T-helper 2 cell treated with Interferon-gamma antibody and Interleukin-4, amounts not matched to agents 100 ng/mL and 5 ng/mL, for 36 hours (primary cell): ENCODE measurements around the gene ALCAM. TPM values are rescaled to one million over a fixed set of nuclear protein-coding genes. Genes with fewer than 3 reads are reported as not detected.

Source experiments
- intact Hi-C: fragments of 100-400 bp; cut with micrococcal nuclease; formaldehyde crosslinking; loops from one replicate; pipeline ENCODE4 v1.15.1; 2023
- total RNA-seq: library from RNA; stranded (reverse); gene quantifications from 2 replicates; pipeline ENCODE4 v1.2.3, GENCODE V29; 2022

ALCAM gene
- total RNA-seq, 1 donor from 2014 or later = 12.0 TPM

DNA sequence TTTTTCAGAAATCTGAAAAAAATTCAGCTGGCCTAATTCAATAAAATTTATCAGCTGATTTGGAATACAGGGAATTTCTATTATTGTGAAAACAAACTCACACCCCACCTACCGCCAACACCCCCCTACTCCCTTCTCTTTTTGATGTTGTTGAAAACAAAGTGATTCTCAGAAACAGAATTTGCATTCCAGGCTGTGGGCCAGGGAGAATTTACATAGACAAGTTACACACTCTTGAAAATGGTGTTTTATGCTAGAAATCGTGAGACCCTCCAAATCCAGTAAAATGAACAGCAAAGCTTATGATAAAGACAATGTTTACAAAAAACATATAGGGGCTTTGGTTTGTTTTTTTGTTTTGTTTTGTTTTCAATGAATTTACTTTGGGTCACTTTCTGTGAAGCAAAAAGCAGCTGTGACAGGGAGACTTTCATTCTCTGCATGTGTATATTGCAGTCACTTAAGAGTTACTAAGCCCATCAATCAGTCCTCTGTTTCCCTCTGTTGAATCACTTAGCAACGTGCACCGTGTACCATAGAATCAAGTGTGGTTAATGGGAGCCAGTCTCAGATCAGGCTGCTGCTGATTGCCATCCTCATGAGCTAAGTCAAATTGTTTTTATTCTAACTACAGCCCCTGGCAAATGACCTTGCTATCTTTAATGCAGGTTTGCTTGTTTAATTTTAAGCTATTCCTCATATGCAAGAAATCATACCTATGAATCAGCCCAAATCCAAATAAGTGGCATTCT is 159.8 kb downstream of the ALCAM start:
- intact Hi-C loops = no loop called here

DNA sequence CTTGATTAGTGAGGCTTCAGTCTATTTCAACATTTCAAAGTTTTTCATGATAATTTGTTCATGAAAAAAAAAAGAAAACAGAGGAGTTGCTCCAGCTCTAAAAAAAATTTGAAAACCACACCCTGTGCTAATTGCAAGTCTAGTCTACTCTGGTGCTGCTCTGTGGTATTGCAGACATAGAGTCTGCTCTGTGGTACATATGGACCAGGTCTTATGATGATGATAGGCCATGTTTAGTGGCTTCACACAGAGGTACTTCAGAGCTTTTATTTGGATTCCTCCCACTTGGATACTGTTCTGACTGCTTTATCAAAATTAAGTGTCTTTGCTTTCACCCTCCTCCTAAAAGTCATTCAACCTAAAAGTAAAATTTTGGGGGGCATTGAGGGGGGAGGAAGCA is 160.8 kb downstream of the ALCAM start:
- intact Hi-C loops = no loop called here

DNA sequence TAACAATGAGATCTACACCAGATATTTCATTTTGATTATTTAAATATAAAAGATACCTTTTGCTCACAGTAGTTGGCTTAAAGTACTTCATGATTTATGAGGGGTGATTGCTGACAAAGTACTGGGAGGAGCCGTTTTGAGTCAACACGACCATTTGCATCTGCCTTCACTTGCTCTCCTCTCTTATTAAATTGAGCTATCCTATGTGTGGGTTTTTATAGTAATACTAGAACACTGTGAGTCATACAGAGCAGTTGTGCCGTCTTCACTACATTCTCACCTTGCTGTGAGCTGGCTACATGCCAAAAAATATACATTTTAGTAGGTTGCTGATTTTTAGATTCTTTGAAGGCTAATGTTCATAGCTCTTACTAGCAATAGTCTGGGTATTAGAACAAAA is 161.2 kb downstream of the ALCAM start:
- intact Hi-C loops = no loop called here

DNA sequence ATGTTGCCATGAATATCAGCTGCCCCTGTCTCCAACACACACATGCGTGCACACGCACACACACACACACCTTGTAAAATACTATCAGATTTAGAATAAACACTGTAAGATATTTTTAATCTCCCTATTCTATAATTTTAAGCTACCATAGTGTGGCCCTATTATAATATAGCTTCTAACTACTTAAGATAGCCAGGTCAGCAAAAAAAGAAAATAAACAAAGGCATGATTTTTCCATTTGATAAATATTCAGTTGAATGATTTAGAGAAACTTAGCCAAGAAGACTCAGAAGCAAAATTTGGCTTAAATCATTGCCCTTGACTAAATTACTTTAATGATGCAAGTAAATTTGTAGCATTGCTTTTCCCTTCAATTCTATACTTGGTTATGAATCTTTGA is 162.2 kb downstream of the ALCAM start:
- intact Hi-C loops = no loop called here

DNA sequence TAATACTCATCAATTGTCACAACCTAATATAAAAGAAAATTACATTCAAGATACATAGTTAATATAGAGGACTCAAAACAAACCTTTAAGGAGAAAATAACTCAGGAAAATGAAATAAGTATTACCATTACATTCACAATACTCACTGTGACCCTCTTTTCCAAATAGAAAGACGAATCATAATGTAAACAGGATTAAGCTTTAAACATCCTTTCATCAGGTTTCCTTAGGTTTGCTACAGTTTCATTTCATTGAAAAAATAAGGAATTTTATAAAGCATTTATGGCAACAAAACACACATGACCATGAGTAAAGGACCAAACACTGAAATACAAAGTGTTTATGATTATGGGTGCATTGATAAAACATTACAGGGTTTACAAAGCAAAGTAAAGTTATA is 162.7 kb downstream of the ALCAM start:
- intact Hi-C loops = no loop called here

DNA sequence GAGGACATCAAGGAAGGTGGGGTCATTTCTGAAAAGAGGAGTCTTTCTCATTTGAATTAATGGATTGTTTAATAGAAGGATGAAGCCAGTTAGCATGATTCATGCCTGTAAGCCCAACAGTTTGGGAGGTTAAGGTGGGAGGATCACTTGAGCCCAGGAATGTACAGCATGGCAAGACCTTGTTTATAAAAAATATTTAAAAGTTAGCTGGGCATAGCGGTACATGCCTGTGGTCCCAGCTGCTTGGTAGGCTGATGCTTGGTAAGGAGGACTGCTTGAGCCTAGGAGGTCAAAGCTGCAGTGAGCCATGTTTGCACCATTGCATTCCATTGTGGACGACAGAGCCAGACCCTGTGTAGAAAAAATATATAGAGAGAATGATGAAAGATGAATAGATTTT is 165.5 kb downstream of the ALCAM start:
- intact Hi-C loops = no loop called here

DNA sequence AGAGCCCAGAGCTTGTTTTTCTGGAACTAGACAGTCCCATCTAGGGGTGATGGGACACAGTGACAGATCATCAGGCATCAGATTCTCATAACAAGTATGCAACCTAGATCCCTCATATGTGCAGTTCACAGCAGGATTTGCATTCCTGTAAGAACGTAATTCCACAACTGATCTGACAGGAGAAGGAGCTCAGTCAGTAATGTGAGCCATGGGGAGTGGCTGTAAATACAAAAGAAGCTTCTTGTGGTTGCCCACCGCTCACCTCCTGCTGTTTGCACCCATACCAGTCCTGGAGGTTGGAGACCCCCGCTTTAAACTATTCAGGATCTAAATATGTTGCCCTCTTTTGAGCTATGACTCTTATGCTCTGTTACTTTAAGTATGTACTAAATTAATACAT is 167.3 kb downstream of the ALCAM start:
- intact Hi-C loops = no loop called here

DNA sequence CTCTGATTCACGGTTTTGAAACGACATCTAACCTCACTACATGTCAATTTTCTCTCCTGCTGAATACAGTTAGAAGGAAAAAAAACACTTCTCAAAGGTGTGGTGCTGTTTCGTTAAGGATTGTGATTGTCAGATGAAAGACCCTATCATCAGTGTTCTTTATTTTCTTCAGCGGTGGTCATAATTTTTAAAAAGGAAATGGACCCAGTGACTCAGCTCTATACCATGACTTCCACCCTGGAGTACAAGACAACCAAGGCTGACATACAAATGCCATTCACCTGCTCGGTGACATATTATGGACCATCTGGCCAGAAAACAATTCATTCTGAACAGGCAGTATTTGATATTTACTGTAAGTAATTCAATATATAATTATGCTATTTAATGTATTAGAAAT is 167.8 kb downstream of the ALCAM start:
- intact Hi-C loops = no loop called here

DNA sequence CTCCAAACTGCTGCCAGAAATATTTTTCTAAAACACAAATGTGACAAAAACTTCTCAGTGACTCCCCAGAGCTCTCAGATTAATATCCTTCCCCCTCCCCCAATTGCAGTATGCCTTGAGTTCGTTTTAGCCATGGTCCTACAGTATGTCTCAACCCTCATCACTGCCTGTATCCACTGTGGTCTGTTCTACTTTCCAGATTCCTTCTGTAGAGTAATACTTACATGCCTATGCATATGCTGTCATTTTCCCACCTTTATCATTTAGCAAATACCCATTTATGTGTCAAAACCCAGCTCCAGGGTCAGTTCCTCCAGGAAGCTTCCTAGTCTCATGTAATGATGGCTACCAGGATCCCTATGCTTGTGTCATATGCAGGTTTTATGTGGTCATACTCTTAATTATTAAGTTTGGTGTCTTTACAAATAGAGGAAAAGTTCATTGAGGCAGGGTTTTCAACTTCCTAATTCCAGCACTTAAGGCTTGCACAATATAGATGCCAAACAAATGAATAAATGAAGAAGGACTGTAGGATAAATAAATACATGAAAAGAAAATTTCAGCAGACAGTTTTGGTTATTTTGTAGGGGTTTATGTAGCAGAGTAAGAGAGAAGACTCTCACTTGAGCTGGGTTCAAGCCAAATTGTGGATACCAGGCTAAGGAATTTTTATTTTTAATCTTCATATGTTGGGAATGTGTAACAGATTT is 170.8 kb downstream of the ALCAM start:
- intact Hi-C loops = no loop called here

DNA sequence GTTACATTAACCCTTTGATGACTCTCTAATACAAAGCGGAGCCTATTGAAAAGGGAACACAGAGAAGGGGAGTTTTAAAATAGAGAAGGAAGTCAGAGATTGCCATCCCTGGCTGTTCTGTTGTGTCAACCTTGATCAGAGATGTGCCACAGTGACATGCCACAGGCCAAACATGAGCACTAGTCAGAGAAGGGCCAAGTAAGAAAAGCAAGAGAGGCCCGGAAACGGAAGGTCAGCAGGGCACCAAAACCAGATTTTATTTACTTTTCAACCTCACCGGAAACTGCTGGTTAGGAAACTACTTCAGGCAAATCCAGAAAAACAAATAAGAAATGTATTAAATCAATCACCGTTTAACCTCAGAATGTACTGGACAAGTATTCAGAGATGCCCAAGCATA is 171.8 kb downstream of the ALCAM start:
- intact Hi-C loops = no loop called here

DNA sequence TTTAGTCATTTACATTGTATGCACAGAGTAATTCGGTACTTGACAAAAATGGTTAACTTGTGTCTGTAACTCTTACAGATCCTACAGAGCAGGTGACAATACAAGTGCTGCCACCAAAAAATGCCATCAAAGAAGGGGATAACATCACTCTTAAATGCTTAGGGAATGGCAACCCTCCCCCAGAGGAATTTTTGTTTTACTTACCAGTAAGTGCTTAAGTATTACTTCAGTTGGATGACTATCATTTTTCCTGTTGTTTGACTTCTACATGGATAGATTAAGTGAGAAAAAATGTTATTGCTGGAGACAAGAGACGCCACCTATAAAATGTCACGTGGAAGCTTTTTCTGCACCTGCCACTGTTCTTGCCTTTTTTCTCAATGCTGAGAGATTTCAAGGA is 173.2 kb downstream of the ALCAM start:
- intact Hi-C loops = no loop called here

DNA sequence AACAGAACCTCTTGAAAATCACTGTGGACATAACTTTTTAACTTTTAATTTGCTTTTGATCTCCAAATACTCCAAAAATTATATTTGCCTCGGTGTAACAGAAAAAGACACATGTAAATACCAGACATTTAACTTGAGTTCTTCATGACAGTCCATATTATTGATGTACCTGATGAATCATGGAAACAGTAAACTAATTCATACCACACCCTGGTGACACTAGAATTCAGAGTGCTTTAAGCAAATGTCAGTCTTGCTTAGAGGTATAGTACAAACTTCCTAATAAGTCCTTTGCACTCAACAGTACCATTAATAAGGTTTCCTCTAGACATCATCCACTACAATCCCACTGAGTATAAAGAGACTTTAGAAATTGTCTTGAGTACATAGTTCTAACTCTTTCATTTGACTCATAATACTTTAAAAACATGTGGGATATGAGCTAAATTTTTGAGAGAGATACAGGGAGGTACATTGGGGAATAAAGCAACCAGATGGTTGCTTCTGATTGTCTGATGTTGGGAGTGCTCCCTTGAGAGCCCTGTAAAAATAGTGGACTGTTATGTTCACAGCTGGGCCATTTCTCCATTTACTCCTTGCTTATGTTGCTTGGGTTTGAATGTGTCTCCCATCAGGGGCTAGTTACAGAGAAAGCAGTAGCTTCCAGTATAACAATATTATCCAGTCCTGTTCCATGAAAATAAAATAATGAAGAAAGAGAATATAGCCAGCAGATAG is 175.7 kb downstream of the ALCAM start:
- intact Hi-C loops = no loop called here

DNA sequence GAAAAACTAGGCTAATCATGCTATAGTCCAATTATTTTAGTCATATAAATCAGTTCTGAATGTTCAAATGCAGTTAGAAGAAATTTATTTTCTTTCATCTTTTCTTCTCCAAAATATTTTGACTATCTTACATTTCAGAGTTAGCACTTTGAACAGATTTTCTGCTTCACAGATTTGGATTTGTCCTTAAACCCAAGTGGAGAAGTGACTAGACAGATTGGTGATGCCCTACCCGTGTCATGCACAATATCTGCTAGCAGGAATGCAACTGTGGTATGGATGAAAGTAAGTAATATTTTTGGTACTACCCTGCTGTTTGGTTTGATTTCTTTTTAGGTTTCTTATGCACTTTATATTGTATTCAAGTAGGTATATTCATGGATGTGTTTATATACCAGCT is 178.3 kb downstream of the ALCAM start:
- intact Hi-C loops = no loop called here

DNA sequence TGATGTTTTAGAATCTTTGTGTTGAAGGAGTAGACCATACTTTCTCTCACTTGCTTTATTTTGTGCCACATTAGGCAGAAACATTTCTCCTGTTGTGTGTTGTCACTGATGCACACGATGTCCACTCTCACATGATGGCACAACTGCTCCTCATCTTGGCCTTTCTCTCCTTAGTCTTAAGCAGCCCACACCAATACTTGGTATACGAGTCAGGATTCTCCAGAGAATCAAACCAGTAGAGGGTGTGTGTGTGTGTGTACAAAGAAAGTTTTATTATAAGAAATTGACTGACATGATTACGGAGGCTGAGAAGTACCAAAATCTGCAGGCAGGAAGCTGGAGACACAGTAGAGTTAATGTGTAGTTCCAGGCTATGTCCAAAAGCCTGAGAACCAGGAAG is 187.1 kb downstream of the ALCAM start:
- intact Hi-C loops = no loop called here

DNA sequence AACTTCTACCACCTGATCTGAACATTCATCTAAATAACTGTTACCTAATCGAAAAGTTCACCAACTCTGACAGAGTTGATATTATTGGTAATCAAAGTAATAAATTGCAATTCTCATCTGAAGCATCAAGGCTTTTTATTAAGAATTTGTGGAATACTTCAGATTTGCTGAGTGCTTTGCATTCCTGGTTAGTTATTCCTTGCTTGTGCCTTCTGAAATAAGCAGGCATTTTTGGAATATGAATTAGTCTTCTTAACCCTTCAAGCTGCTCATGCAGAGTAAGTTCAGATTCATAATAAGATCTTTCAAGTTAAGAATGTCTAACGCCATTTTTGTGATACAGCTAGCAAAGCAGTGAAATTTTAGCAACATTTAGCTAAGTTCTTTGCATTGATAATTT is 188.5 kb downstream of the ALCAM start:
- intact Hi-C loops = no loop called here

DNA sequence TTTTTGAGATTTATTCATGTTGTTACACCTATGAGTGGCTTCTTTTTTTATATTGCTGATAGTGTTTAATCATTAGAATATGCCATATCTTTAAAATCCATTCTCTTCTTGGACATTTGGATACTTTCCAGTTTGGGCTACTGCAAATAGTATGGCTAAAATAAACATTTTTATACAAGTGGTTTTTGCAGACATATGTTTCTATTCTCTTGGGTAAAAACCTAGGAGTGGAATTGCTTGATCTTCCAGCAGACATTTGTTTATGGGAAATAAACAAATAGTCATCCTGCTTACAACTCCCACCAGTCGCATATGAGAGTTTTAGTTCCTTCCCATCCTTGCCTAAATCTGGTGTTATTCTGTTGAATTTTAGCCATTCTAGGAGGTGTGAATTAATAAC is 193.1 kb downstream of the ALCAM start:
- intact Hi-C loops = no loop called here

DNA sequence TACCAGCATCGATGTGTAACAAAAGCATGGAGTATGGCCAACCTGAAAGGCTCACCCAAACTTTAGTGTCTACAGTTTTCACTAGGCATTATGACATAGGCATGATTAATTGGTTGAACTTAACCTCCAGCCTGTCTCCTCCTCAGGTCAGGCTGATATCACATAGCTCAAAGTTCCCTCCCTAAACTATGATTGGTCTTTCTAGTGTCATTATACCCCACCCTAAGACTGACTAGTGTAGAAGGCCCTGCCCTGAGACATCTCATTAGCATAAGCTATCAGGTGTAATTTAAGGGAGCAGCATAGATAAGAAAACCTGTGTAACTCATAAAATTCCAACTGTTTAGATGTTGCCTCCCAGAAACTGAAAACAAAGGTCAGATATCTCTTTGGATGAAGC is 195.2 kb downstream of the ALCAM start:
- intact Hi-C loops = no loop called here

DNA sequence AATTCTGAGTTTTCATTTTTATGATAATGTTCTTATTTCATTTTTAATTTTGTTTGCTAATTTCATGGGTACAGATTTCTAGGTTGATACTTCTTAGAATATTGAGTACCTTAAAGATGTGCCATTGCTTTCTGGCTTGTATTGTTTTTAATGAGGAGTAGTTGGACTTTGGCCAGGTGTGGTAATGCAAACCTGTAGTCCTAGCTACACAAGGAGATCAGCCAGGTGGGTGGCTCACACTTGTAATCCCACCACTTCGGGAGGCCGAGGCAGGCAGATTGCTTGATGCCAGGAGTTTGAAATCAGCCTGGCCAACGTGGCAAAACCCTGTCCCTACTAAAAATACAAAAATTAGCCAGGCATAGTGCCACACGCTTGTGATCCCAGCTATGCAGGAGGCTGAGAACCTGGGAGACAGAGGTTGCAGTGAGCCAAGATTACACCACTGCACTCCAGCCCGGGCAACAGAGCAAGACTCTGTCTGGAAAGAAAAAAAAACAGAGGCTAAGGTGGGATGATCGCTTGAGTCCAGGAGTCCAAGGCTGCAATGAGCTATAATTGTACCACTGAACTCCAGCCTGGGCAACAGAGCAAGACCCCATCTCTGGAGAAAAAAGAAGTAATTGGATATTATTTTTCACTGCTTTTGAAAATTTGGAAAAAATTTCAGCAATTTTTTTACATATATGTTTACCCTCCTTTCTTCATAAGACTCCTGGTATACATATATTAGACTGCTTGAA is 198.0 kb downstream of the ALCAM start:
- intact Hi-C loops = no loop called here

DNA sequence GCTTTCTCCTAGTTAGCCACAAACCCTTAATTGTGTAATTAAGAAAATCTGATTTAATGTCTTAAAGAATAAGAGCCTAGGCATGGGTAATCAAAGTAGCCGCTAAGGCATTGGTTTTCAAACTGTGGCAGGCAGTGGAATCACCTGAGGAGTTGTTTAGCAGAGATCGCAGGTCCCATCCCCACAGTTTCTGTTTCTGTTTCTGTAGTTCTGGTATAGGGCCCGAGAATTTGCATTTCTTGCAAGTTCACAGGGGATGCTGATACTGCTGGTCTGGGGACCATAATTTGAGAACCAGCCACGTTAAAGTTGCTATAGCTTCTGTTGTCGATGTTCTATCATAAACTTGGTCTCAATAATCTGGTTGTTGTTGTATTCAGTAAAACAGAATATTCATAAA is 204.3 kb downstream of the ALCAM start:
- intact Hi-C loops = no loop called here

DNA sequence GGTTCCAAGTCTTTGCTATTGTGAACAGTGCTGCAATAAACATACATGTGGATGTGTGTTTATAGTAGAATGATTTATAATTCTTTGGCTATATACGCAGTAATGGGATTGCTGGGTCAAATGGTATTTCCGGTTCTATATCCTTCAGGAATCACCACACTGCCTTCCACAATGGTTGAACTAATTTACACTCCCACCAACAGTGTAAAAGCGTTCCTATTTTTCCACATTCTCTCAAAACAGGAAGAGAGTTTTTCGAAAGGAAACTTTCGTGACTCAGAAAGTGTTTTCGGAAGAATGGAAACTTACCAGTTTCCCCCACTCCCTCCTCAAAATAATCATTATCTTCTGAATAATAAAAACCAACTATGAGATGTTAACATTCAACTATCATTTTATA is 205.8 kb downstream of the ALCAM start:
- intact Hi-C loops = no loop called here

DNA sequence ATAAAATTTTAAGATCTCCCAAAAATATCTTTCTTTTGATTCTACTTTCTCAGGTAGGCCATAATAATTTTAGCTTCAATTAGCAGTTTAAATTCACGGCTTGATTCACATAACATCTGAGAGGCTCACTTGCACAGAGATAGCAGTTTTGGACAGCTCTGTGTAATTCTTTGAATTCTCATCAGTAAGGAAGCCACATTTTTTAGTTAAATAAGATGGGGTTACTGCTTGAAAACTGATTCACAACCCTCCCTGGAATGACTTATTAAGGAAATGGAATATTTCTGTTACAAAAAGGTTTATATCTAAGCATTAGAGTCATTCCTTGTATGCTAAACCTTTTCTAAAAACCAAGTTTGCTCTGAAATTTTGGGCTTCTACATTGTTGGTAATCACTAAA is 212.7 kb downstream of the ALCAM start:
- intact Hi-C loops = no loop called here
